OCI-LY7 (cell line): ENCODE results near the gene MRPS27.

Experiments
- CTCF ChIP-seq: fragments of 200-600 bp; sonication (generic); conservative IDR thresholded peaks from 2 replicates; pipeline ENCODE4 v1.5.1; 2014; ENCODE audit warnings: mild to moderate bottlenecking, antibody characterized with exemption, low read length, moderate library complexity, mixed read lengths
- EZH2phosphoT487 ChIP-seq: fragments of 200-600 bp; sonication (generic); IDR thresholded peaks from 2 replicates; pipeline ENCODE4 v1.6.1; 2018; ENCODE audit warnings: low read depth, borderline replicate concordance, mild to moderate bottlenecking, mixed run types, antibody characterized with exemption, low read length, moderate library complexity, mixed read lengths

- TF ChIP-seq CTCF = no peak
- no peak for TF ChIP-seq EZH2phosphoT487
Measured at GRCh38 chr5:72246954-72247442, 73.0 kb downstream of the MRPS27 start.
